GM10248 (cell line): ENCODE measurements around the gene LMO7.
"Not testable (repeated sequence)": the region's sequence is repeated elsewhere in the genome, so short reads cannot be mapped to it uniquely, and the experiment has no call there.

ENCODE experiments used
- CTCF ChIA-PET: fragments of 300-600 bp; sonication (Branson Sonifier 250); formaldehyde crosslinking; extraction: SDS; loops from one replicate; lab custom pipeline; 2021; ENCODE audit warnings: antibody characterized with exemption; lab: Yijun Ruan, JAX
- POLR2A ChIA-PET: fragments of 350-650 bp; sonication (Branson Sonifier 250); formaldehyde crosslinking; extraction: SDS; loops from one replicate; lab custom pipeline; 2020; ENCODE audit warnings: antibody characterized with exemption; lab: Yijun Ruan, JAX
- DNase-seq: peaks from one replicate; pipeline ENCODE4 v3.0.0; 2012; ENCODE audit errors: extremely low spot score
- CTCF ChIP-seq: IDR thresholded peaks from 2 replicates; pipeline ENCODE4 v1.5.1; 2012; ENCODE audit warnings: mild to moderate bottlenecking, low read depth; ENCODE audit errors: extremely low read depth, missing control alignments, control extremely low read depth

Gene LMO7

GRCh38 chr13:75666646-75667351, 30.7 kb downstream of the LMO7 start:
- DNase-seq: no peak
- ChIA-PET POLR2A (no interaction called here), CTCF (interaction anchor here (1.3 to 3.8 kb wide), 4 partner anchors 8 to 29 kb away, joined by 3 to 24 read pairs (median 6); no protein-coding TSS in a partner anchor)
- no peak for TF ChIP-seq CTCF

GRCh38 chr13:75669706-75670105, 33.6 kb downstream of the LMO7 start:
- POLR2A ChIA-PET: interaction anchor here (0.6 kb wide), 1 partner anchor 43 kb away, joined by 3 read pairs; no protein-coding TSS in a partner anchor
- DNase-seq: no peak

GRCh38 chr13:75670496-75670895, 34.4 kb downstream of the LMO7 start:
- CTCF ChIA-PET: interaction anchor here (1.3 to 1.9 kb wide), 2 partner anchors 18 to 20 kb away, joined by 3 to 4 read pairs; no protein-coding TSS in a partner anchor
- POLR2A ChIA-PET: no interaction called here

More at GRCh38 chr13:75669706-75670105, 33.6 kb downstream of the LMO7 start:
- CTCF ChIA-PET: interaction anchor here (1.3 to 3.8 kb wide), 4 partner anchors 8 to 26 kb away, joined by 4 to 24 read pairs (median 10); no protein-coding TSS in a partner anchor
- TF ChIP-seq CTCF: no peak

GRCh38 chr13:75675421-75675820, 39.3 kb downstream of the LMO7 start:
- POLR2A ChIA-PET: no interaction called here

More at GRCh38 chr13:75670496-75670895, 34.4 kb downstream of the LMO7 start:
- TF ChIP-seq CTCF: no peak
- no peak for DNase-seq

GRCh38 chr13:75679459-75679858, 43.3 kb downstream of the LMO7 start:
- no peak for DNase-seq
- TF ChIP-seq CTCF: no peak
- ChIA-PET CTCF (interaction anchor here (1.3 to 11.9 kb wide), 3 partner anchors 8 to 191 kb away, joined by 4 to 128 read pairs (median 10); no protein-coding TSS in a partner anchor), POLR2A (no interaction called here)

More at GRCh38 chr13:75675421-75675820, 39.3 kb downstream of the LMO7 start:
- no peak for DNase-seq
- CTCF ChIA-PET: interaction anchor here (1.0 to 6.9 kb wide), 10 partner anchors 9 to 799 kb away, joined by 3 to 76 read pairs (median 4); no protein-coding TSS in a partner anchor
- no peak for TF ChIP-seq CTCF

- POLR2A ChIA-PET, DNase-seq: not testable (repeated sequence)
- CTCF ChIA-PET: interaction anchor here (11.9 kb wide), 1 partner anchor 16 kb away, joined by 128 read pairs; no protein-coding TSS in a partner anchor
These were observed 44.1 kb downstream of the LMO7 start for GRCh38 chr13:75680251-75680650.

- POLR2A ChIA-PET: no interaction called here
- DNase-seq: no peak
- CTCF ChIA-PET: interaction anchor here (11.9 kb wide), 1 partner anchor 14 kb away, joined by 128 read pairs; no protein-coding TSS in a partner anchor
- no peak for TF ChIP-seq CTCF
These were observed 46.2 kb downstream of the LMO7 start for GRCh38 chr13:75682326-75682725.
